A549 treated with Mapracorat at 1 μM for 4 hours (cell line): ENCODE results near the gene SMC1B. TPM values are rescaled to one million over a fixed set of nuclear protein-coding genes. Genes with fewer than 3 reads are reported as not detected.

Experiments used
- total RNA-seq: library from RNA; stranded (reverse); fragments of 200-300 nt; extraction: Qiagen RNA extraction; gene quantifications from 5 replicates; pipeline ENCODE4 v1.2.3, GENCODE V29; 2022

The SMC1B gene, protein sequence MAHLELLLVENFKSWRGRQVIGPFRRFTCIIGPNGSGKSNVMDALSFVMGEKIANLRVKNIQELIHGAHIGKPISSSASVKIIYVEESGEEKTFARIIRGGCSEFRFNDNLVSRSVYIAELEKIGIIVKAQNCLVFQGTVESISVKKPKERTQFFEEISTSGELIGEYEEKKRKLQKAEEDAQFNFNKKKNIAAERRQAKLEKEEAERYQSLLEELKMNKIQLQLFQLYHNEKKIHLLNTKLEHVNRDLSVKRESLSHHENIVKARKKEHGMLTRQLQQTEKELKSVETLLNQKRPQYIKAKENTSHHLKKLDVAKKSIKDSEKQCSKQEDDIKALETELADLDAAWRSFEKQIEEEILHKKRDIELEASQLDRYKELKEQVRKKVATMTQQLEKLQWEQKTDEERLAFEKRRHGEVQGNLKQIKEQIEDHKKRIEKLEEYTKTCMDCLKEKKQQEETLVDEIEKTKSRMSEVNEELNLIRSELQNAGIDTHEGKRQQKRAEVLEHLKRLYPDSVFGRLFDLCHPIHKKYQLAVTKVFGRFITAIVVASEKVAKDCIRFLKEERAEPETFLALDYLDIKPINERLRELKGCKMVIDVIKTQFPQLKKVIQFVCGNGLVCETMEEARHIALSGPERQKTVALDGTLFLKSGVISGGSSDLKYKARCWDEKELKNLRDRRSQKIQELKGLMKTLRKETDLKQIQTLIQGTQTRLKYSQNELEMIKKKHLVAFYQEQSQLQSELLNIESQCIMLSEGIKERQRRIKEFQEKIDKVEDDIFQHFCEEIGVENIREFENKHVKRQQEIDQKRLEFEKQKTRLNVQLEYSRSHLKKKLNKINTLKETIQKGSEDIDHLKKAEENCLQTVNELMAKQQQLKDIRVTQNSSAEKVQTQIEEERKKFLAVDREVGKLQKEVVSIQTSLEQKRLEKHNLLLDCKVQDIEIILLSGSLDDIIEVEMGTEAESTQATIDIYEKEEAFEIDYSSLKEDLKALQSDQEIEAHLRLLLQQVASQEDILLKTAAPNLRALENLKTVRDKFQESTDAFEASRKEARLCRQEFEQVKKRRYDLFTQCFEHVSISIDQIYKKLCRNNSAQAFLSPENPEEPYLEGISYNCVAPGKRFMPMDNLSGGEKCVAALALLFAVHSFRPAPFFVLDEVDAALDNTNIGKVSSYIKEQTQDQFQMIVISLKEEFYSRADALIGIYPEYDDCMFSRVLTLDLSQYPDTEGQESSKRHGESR
- 0.03 to 0.05 TPM (median 0.05 TPM) in 3 of 5 replicates, not detected in the others for total RNA-seq

DNA sequence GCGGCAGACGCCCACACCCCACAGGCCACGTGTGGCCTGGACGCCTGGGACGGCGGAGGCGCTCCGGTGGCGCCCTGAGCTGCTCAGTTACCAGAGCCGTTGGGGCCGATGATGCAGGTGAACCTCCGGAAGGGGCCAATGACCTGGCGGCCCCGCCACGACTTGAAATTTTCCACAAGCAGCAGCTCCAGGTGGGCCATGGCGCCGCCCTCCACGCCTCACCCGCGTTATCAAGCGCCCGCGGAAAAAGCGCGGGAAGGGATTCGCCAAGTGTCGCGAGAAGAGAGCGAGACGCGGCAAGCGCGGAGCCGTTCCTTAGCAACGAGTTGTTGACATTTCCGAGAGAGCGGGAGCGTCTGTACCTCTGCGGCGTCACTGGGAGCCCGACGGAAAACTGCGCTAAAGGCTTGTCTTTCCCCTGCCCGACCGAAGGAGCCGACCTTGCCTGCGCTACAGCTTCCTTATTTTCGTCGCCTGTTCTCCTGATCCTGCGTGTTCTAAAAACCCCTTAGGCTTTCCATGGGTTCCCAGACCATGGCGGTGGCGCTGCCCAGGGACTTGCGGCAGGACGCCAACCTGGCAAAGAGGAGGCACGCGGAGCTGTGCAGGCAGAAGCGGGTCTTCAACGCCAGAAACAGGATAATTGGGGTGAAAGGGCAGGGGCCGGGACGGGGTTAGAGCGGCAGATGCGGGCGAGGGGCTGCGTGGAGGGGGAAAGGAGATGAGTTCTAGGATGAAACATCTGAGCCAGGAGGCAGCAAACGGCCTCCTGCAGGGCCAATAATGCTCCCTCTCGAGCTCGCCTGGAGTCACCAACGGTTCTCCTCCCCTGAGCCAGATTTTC, at the start of gene SMC1B, which contains the start of gene RIBC2:
Gene SMC1B, minus strand, starts transcription at position 232 of the 844 bp plus-strand sequence. Its CDS starts 32 bp downstream, at position 200.
Gene RIBC2, plus strand, starts transcription at position 326 of the 844 bp plus-strand sequence. Its CDS starts 194 bp downstream, at position 520.

DNA sequence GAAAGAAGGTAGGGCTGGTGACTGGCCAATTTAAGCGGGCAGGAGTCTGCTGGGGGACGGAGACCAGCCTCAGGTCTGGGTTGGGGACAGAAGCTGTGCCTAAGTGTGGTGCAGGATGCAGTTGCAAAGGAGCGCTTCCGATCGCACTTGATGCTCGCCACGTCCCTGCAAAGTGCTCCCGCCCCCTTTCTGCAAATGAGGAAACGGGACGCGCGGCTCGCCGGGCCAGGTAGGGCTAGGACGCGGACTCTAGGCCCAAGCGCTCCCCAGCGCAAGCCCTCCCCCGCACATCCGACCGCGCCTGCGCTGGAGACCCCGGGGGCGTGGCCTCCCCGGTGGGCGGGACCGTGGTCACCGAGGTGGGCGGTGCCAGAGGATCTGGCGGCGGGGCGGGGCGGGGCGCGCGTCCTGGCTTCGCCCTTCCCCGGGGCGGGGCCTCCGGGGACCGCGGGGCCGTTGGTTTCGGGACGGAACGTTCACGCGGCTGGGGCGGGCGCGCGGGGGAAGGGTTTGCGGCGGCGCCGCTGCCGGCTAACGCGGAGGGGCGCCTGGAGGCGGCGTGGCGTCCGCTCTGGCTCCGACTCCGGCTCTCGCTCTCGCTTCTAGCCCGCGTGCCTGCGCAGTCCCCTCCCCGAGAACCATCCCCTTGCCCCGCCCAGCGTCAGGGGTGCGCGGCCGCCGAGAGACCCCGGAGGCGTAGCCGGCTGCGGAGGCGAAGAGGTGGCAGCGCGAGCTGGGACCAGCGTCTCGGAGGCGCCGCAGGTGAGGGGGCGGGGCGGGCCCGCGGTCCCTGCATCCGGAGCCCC, 103.8 kb downstream of the SMC1B start, which contains the start of gene FAM118A:
Gene FAM118A, plus strand, starts transcription at position 513 of the 806 bp plus-strand sequence. CDS start 12,446 bp downstream, outside the sequence.

Other genes with a start within 250 kb of the SMC1B start
- 25.5 to 31.8 TPM (median 29.4 TPM) in 5 replicates for gene NUP50, start 249.7 kb downstream of the SMC1B start, total RNA-seq
- gene KIAA0930, start 172.7 kb downstream of the SMC1B start, total RNA-seq, result 61.3 to 82.8 TPM (median 77.8 TPM) in 5 replicates
- not detected in 5 replicates for gene UPK3A, start 128.7 kb downstream of the SMC1B start, total RNA-seq
- gene FAM118A, start 103.7 kb downstream of the SMC1B start, total RNA-seq, result 8.9 to 11.9 TPM (median 10.5 TPM) in 5 replicates
- gene RIBC2, start 94 bp upstream of the SMC1B start, total RNA-seq, result 2.1 to 2.4 TPM (median 2.1 TPM) in 5 replicates
- 38.0 to 57.3 TPM (median 52.2 TPM) in 5 replicates for gene FBLN1, start 89.3 kb upstream of the SMC1B start, total RNA-seq